Neural progenitor cell (in vitro differentiated cells): ENCODE data around the gene MAK.
"Not testable (repeated sequence)": the region's sequence is repeated elsewhere in the genome, so short reads cannot be mapped to it uniquely, and the experiment has no call there.

Experiments
- EZH2 ChIP-seq: fragments of 200-600 bp; sonication (generic); IDR thresholded peaks from 2 replicates; pipeline ENCODE4 v1.6.1; 2017; ENCODE audit warnings: antibody characterized with exemption, mild to moderate bottlenecking, moderate library complexity
- EZH2phosphoT487 ChIP-seq: fragments of 200-600 bp; sonication (generic); IDR thresholded peaks from 2 replicates; pipeline ENCODE4 v1.6.1; 2017; ENCODE audit warnings: antibody characterized with exemption
- TF ChIP-seq, protein P1 (sequence below): fragments of 200-600 bp; sonication (generic); IDR thresholded peaks from 2 replicates; pipeline ENCODE4 v1.5.1; 2017; ENCODE audit warnings: antibody characterized with exemption, mild to moderate bottlenecking

DNA sequence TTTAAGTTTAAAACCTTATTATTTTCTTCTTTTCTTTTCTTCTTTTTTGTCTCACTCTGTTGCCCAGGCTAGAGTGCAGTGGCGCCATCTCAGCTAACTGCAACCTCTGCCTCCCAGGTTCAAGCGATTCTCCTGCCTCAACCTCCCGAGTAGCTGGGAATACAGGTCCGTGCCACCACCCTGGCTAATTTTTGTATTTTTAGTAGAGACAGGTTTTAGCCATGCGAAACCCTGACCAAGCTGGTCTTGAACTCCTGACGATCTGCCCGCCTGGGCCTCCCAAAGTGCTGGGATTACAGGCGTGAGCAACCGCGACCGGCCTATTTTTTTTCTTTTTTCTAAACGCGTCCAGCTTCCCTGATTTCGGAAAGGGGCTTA lies 43.9 kb upstream of the MAK start:
- TF ChIP-seq, protein P1, sequence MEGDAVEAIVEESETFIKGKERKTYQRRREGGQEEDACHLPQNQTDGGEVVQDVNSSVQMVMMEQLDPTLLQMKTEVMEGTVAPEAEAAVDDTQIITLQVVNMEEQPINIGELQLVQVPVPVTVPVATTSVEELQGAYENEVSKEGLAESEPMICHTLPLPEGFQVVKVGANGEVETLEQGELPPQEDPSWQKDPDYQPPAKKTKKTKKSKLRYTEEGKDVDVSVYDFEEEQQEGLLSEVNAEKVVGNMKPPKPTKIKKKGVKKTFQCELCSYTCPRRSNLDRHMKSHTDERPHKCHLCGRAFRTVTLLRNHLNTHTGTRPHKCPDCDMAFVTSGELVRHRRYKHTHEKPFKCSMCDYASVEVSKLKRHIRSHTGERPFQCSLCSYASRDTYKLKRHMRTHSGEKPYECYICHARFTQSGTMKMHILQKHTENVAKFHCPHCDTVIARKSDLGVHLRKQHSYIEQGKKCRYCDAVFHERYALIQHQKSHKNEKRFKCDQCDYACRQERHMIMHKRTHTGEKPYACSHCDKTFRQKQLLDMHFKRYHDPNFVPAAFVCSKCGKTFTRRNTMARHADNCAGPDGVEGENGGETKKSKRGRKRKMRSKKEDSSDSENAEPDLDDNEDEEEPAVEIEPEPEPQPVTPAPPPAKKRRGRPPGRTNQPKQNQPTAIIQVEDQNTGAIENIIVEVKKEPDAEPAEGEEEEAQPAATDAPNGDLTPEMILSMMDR = not testable (repeated sequence)
- TF ChIP-seq EZH2 (peak; percentile 67), EZH2phosphoT487 (peak; percentile 61)
